Measurements from ENCODE around the gene DKKL1.

GRCh38 chr19:49347835-49348234, 15.8 kb upstream of the DKKL1 start:
- TF ChIP-seq EZH2 (IDR thresholded peaks at IDR 0.05) (no peak), POLR2AphosphoS5 (IDR thresholded peaks at IDR 0.05; ENCODE audit: borderline replicate concordance, low read depth, low read length) (no peak), FOXP2 (optimal IDR thresholded peaks at IDR 0.05; ENCODE audit: control extremely low read depth, extremely low read length, insufficient read depth) (no peak)
